Hepatocyte (in vitro differentiated cells): ENCODE measurements around the gene RALBP1.

Experiments
- CTCF ChIP-seq: fragments of 200-600 bp; sonication (generic); IDR thresholded peaks from 2 replicates; pipeline ENCODE4 v1.5.1; 2016; ENCODE audit warnings: antibody characterized with exemption, mild to moderate bottlenecking; ENCODE audit not compliant: poor library complexity
- EZH2 ChIP-seq: fragments of 200-600 bp; sonication (generic); IDR thresholded peaks from 2 replicates; pipeline ENCODE4 v1.6.1; 2016; ENCODE audit warnings: antibody characterized with exemption, mild to moderate bottlenecking, borderline replicate concordance

- TF ChIP-seq EZH2 (no peak), CTCF (no peak)
These were observed 33.2 kb downstream of the RALBP1 start for GRCh38 chr18:9508446-9509025.
